Progenitor cell of endocrine pancreas (in vitro differentiated cells): ENCODE data around the gene GID4. TPM values are rescaled to one million over a fixed set of nuclear protein-coding genes. Genes with fewer than 3 reads are reported as not detected.
A peak's percentile ranks its signal among the peaks of the same experiment; 100 is the strongest.

Experiments used
- DNase-seq: peaks from one replicate; pipeline ENCODE4 v3.0.0; 2021; ENCODE audit warnings: low spot score; ENCODE audit not compliant: unreplicated experiment
- H3K27ac Mint-ChIP-seq: 2 replicates; pipeline ENCODE4 v1.8.0; 2021; ENCODE audit warnings: mild to moderate bottlenecking, moderate library complexity, mixed read lengths
- H3K27me3 Mint-ChIP-seq: 2 replicates; pipeline ENCODE4 v1.8.0; 2021; ENCODE audit warnings: mixed read lengths
- H3K36me3 Mint-ChIP-seq: 2 replicates; pipeline ENCODE4 v1.8.0; 2022; ENCODE audit warnings: mixed read lengths; ENCODE audit not compliant: insufficient read depth
- H3K4me1 Mint-ChIP-seq: 2 replicates; pipeline ENCODE4 v1.8.0; 2021; ENCODE audit warnings: low read depth, mixed read lengths
- H3K4me3 Mint-ChIP-seq: 2 replicates; pipeline ENCODE4 v1.8.0; 2021; ENCODE audit warnings: low read depth, mild to moderate bottlenecking, moderate library complexity, mixed read lengths
- H3K9me3 Mint-ChIP-seq: 2 replicates; pipeline ENCODE4 v1.8.0; 2021; ENCODE audit warnings: low read depth, mixed read lengths
- total RNA-seq: library from RNA; stranded (reverse); gene quantifications from 2 replicates; pipeline ENCODE4 v1.2.1, GENCODE V29; 2021
- TF ChIP-seq, protein P1 (sequence below): fragments of 200-600 bp; sonication (generic); IDR thresholded peaks from one replicate; pipeline ENCODE4 v1.5.0; 2021; ENCODE audit warnings: antibody characterized with exemption, mild to moderate bottlenecking; ENCODE audit not compliant: unreplicated experiment

Gene GID4
- total RNA-seq, 1 donor from 2014 or later: 12.1 TPM

DNA sequence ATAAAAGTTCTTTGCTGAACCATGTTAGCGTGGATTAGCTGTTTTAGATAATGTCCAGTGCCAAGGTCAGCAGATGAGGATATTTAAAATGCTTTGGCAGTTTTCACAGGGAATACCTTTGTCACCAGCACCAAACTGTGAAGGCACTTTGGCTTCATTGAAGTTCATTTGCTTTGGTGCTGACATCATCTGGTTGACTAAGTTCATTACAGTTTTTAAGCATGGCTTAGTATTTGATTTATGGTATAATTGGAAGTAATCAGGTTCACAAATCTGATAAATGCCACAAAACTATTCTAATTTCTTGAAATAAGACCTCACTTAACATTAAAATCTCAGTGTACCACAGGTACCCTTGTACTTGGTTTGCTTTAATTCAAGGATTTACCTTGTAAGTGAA lies 4.3 kb downstream of the GID4 start:
- TF ChIP-seq, protein P1, sequence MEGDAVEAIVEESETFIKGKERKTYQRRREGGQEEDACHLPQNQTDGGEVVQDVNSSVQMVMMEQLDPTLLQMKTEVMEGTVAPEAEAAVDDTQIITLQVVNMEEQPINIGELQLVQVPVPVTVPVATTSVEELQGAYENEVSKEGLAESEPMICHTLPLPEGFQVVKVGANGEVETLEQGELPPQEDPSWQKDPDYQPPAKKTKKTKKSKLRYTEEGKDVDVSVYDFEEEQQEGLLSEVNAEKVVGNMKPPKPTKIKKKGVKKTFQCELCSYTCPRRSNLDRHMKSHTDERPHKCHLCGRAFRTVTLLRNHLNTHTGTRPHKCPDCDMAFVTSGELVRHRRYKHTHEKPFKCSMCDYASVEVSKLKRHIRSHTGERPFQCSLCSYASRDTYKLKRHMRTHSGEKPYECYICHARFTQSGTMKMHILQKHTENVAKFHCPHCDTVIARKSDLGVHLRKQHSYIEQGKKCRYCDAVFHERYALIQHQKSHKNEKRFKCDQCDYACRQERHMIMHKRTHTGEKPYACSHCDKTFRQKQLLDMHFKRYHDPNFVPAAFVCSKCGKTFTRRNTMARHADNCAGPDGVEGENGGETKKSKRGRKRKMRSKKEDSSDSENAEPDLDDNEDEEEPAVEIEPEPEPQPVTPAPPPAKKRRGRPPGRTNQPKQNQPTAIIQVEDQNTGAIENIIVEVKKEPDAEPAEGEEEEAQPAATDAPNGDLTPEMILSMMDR: no peak
- H3K36me3 Mint-ChIP-seq: peaks cover 4% of the 10 kb centered on the region
- no peak for DNase-seq
- no peaks in the 10 kb centered on the region for H3K9me3 Mint-ChIP-seq
- peaks cover 22% of the 10 kb centered on the region for H3K4me1 Mint-ChIP-seq
- H3K27ac Mint-ChIP-seq: no peak overlapping the region
- no peak overlapping the region for H3K4me3 Mint-ChIP-seq
- H3K27me3 Mint-ChIP-seq: no peaks in the 10 kb centered on the region

GRCh38 chr17:18044609-18045008 lies 5.4 kb downstream of the GID4 start:
- no peak overlapping the region for H3K4me3 Mint-ChIP-seq
- no peak for DNase-seq
- H3K36me3 Mint-ChIP-seq: peaks cover 6% of the 10 kb centered on the region
- H3K27ac Mint-ChIP-seq: no peak overlapping the region
- TF ChIP-seq, protein P1: no peak
- no peaks in the 10 kb centered on the region for H3K27me3 Mint-ChIP-seq
- H3K4me1 Mint-ChIP-seq: peaks cover 18% of the 10 kb centered on the region
- no peaks in the 10 kb centered on the region for H3K9me3 Mint-ChIP-seq

DNA sequence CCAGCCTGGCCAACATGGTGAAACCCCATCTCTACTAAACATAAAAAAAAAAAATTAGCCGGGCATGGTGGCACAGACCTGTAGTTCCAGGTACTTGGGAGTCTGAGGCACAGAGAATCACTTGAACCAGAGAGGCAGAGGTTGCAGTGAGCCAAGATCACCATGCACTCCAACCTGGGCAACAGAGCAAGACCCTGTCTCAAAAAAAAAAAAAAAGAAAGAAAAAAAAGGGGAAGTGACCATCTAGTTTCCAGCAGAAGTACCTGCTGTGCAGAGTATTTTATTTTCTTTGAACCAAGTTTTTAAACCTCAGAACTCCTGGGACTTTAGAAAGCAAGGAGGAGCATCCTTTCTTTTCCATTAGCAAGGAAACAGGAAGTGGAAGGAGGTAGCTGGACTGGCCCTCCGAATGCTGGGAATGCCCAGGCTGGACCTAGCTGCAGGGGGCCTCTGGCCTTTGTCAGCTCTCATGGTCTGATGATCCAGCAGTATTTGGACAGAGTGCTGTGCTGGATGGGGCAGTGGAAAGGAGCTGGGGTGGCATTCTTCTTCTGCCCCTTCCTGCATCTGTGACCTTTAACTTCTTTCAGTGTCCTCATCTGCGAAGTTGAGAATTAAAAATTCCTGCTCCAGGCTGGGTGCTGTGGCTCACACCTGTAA lies 6.6 kb downstream of the GID4 start:
- Mint-ChIP-seq H3K27me3 (no peaks in the 10 kb centered on the region), H3K4me1 (peaks cover 9% of the 10 kb centered on the region), H3K27ac (no peak overlapping the region), H3K36me3 (peaks cover 7% of the 10 kb centered on the region), H3K9me3 (no peaks in the 10 kb centered on the region), H3K4me3 (no peak overlapping the region)
- TF ChIP-seq, protein P1: no peak
- DNase-seq: no peak

DNA sequence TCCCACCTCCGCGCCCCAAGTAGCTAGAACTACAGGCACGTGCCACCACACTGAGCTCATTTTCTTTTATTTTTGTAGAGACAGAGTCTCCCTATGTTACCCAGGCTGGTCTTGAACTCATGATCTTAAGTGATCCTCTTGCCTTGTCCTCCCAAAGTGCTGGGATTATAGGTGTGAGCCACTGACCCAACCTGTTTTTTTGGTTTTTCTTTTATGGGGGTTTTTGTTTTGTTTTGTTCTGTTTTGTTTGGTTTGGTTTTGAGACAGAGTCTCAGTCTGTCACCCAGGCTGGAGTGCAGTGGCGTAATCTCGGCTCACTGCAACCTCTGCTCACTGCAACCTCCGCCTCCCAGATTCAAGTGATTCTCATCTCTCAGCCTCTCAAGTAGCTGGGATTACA lies 16.4 kb downstream of the GID4 start:
- H3K4me3 Mint-ChIP-seq: no peak overlapping the region
- no peaks in the 10 kb centered on the region for H3K9me3 Mint-ChIP-seq
- peaks cover 20% of the 10 kb centered on the region for H3K36me3 Mint-ChIP-seq
- no peaks in the 10 kb centered on the region for H3K4me1 Mint-ChIP-seq
- DNase-seq: no peak
- TF ChIP-seq, protein P1: no peak
- H3K27me3 Mint-ChIP-seq: no peaks in the 10 kb centered on the region
- peak overlapping the region; percentile 62 for H3K27ac Mint-ChIP-seq

DNA sequence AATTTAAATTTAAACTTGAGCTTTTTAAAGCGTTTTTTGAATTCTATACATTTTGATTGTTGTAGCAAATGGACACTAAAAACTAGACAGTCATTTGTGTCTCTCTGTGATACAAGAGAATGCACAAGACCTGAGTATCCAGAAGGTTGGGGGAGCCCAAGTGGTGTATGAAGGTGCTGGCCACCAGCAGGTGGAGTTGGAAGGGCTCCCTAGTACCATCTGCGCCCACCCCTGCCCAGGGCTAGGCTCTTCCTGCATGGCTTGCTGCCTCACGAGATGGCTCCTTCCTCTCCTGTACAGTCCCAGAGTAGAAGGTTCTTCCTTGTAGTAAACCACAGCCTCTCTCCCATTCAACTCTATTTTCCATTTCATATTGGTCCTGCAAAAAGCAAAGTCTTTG lies 17.0 kb downstream of the GID4 start:
- no peak overlapping the region for H3K27ac Mint-ChIP-seq
- H3K27me3 Mint-ChIP-seq: no peaks in the 10 kb centered on the region
- no peak for DNase-seq
- H3K36me3 Mint-ChIP-seq: peaks cover 20% of the 10 kb centered on the region
- H3K9me3 Mint-ChIP-seq: no peaks in the 10 kb centered on the region
- H3K4me1 Mint-ChIP-seq: no peaks in the 10 kb centered on the region
- H3K4me3 Mint-ChIP-seq: no peak overlapping the region
- TF ChIP-seq, protein P1: no peak
